Right ventricle myocardium inferior (tissue), 1 donor: ENCODE results near the gene PLEKHA7. TPM values are rescaled to one million over a fixed set of nuclear protein-coding genes. Genes with fewer than 3 reads are reported as not detected.
A peak's percentile ranks its signal among the peaks of the same experiment; 100 is the strongest.

Experiments used
- ATAC-seq: fragments of 200-7000 bp; cut with Tn5 transposase; one replicate; pipeline ENCODE4 v1.9.1; 2020; ENCODE audit warnings: mild to moderate bottlenecking, moderate library complexity
- DNase-seq: peaks from one replicate; pipeline ENCODE4 v3.0.0; 2021; ENCODE audit errors: missing footprints
- intact Hi-C: fragments of 100-400 bp; cut with DNase I; formaldehyde crosslinking; loops from one replicate; pipeline ENCODE4 v1.11.0; 2022
- total RNA-seq: library from RNA; stranded (reverse); fragmentation: NEBNext Ultra II Directional; extraction: Animal tissue kit (Norgen Biotek cat#: 25700); gene quantifications from one replicate; pipeline ENCODE4 v1.2.1, GENCODE V29; 2021
- donor health status: DM: no; HTN: yes; CAD: no; lungs with severe emphysema.

Gene PLEKHA7
- total RNA-seq, 1 donor from 2014 or later: 18.3 TPM

- DNase-seq (peak; percentile 81), ATAC-seq (peak; percentile 76)
- intact Hi-C loops: no loop called here
Measured at GRCh38 chr11:16809886-16810668, 204.1 kb downstream of the PLEKHA7 start.

GRCh38 chr11:16807306-16807705 is 206.9 kb downstream of the PLEKHA7 start:
- peak; percentile 13 for ATAC-seq
- DNase-seq: no peak
- intact Hi-C loops: no loop called here

GRCh38 chr11:16806791-16807190 is 207.4 kb downstream of the PLEKHA7 start:
- no peak for ATAC-seq
- DNase-seq: no peak
- intact Hi-C loops: no loop called here

- intact Hi-C loops: no loop called here
- DNase-seq (no peak), ATAC-seq (no peak)
Measured at GRCh38 chr11:16805938-16806337, 208.3 kb downstream of the PLEKHA7 start.

- intact Hi-C loops: no loop called here
- ATAC-seq: peak; percentile 38
- no peak for DNase-seq
Measured at GRCh38 chr11:16804104-16804947, 209.9 kb downstream of the PLEKHA7 start.

GRCh38 chr11:16801288-16801980 is 212.8 kb downstream of the PLEKHA7 start:
- DNase-seq (no peak), ATAC-seq (peak; percentile 59)
- intact Hi-C loops: no loop called here

- intact Hi-C loops: no loop called here
- DNase-seq (no peak), ATAC-seq (no peak)
Measured at GRCh38 chr11:16800382-16800781, 213.8 kb downstream of the PLEKHA7 start.

- intact Hi-C loops: no loop called here
- no peak for DNase-seq
Measured at GRCh38 chr11:16799890-16800289, 214.3 kb downstream of the PLEKHA7 start.

GRCh38 chr11:16799221-16799620 is 215.0 kb downstream of the PLEKHA7 start:
- DNase-seq (no peak), ATAC-seq (no peak)
- intact Hi-C loops: no loop called here

More at GRCh38 chr11:16799890-16800289, 214.3 kb downstream of the PLEKHA7 start:
- ATAC-seq: no peak

GRCh38 chr11:16797776-16798175 is 216.4 kb downstream of the PLEKHA7 start:
- DNase-seq: no peak
- intact Hi-C loops: no loop called here
- ATAC-seq: no peak

- no peak for DNase-seq
- intact Hi-C loops: no loop called here
- ATAC-seq: no peak
Measured at GRCh38 chr11:16796311-16796710, 217.9 kb downstream of the PLEKHA7 start.

- DNase-seq (no peak), ATAC-seq (no peak)
- intact Hi-C loops: no loop called here
Measured at GRCh38 chr11:16795146-16795545, 219.1 kb downstream of the PLEKHA7 start.

- intact Hi-C loops: no loop called here
- DNase-seq: no peak
- no peak for ATAC-seq
Measured at GRCh38 chr11:16794047-16794818, 220.0 kb downstream of the PLEKHA7 start.

GRCh38 chr11:16793511-16793910 is 220.7 kb downstream of the PLEKHA7 start:
- DNase-seq (no peak), ATAC-seq (no peak)
- intact Hi-C loops: no loop called here

GRCh38 chr11:16793009-16793408 is 221.2 kb downstream of the PLEKHA7 start:
- intact Hi-C loops: no loop called here
- ATAC-seq (no peak), DNase-seq (no peak)

GRCh38 chr11:16792426-16792825 is 221.8 kb downstream of the PLEKHA7 start:
- ATAC-seq (no peak), DNase-seq (no peak)
- intact Hi-C loops: no loop called here

GRCh38 chr11:16791191-16791961 is 222.8 kb downstream of the PLEKHA7 start:
- ATAC-seq (peak; percentile 58), DNase-seq (no peak)
- intact Hi-C loops: no loop called here
